Left renal pelvis (tissue), 4 donors: ENCODE measurements around the gene OAF. TPM values are rescaled to one million over a fixed set of nuclear protein-coding genes. Genes with fewer than 3 reads are reported as not detected.
"Not testable (repeated sequence)": the region's sequence is repeated elsewhere in the genome, so short reads cannot be mapped to it uniquely, and the experiment has no call there.

Source experiments
- DNase-seq, 4 donors: peaks; one replicate each; pipeline ENCODE4 v3.0.0-alpha.2; 2013; ENCODE audit warnings: low read depth in 4 of 4, low spot score in 3 of 4
- polyA plus RNA-seq, 4 donors: library from polyadenylated mRNA; unstranded; fragments of 120-200 nt; gene quantifications; one replicate each; pipeline ENCODE4 v1.2.1, GENCODE V29; 2013; ENCODE audit not compliant: insufficient read length in 4 of 4

The OAF gene
- polyA plus RNA-seq, 4 donors: 36.1 to 123 (median 42.5) TPM

DNA sequence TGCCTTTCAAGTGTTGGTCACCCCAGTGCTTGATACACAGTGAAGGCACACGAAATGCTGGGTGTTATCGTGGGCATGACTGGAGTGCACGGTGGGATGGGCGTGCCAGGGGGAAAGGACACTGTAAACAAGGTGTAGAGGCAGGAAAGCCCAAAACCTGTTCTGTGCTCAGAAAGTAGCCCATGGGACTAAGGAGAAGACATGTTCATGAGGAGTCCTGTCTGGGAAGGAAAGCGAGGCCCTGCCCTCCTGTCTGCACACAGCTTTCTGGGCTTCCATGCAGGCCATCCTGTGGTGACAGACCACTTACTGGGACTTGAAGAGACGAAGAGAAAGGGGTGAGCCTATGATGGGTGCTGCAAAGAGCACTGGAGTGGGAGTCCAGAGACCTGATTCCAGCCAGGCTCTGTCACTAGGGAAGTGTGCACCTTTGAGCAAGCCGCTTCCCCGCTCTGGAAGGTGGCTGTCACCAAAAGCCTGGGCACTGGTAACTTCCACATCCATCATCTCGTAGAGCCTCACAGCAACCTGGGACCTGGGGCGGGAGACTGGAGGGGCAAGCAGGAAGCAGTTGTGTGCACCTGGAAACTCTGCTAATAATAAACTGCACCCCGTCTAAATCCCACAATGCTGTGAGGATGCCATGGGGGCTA, 28.3 kb downstream of the OAF start:
- DNase-seq: no peak

DNA sequence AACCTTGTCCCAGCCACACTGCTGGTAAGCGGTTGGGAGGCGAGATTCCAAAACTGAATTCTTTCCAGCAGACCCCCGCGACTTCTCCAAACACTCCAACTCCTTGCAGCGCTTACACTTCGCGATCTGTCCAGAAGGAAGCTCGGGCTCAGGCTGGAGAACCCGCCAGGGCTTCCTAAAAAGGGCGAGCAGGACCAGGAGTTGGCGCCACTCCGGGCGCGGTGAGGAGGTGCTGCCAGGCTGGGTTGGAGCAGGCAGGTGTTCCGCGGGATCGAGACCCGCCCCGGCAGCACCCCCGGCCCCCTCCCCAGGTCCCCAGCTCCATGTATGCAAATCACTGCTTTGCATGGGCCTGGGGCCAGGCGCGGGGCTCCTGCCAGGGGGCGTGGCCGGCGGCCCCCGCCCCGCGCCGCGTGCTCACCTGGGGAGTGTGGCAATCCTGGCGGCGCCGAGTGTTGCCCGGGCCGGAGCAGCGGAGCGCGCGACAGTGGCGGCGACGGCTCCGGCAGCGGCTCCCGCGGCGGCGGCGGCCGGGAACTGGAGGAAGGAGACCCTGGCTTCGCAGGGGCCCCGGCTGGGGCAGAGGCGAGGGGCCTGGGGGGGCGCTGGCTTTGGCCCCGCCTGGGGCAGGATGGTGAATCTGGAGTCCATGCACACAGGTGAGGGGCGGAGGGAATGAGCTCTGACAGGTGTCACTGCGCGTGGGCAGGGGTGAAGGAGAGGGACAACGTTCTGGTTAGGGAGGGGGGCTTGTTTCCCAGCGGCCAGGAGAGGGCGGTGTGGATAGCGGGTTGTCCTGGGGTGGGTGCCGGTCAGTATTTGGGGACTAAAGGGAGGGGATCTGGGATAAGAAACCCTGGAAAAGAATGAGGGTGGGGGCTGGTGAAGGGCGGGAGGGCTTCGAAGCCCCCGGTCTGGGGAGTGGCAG, 29.1 kb downstream of the OAF start, which contains the start of gene POU2F3:
Gene POU2F3, plus strand, starts transcription at position 428 of the 928 bp plus-strand sequence. Its CDS starts 204 bp downstream, at position 632.
- DNase-seq: no peak

DNA sequence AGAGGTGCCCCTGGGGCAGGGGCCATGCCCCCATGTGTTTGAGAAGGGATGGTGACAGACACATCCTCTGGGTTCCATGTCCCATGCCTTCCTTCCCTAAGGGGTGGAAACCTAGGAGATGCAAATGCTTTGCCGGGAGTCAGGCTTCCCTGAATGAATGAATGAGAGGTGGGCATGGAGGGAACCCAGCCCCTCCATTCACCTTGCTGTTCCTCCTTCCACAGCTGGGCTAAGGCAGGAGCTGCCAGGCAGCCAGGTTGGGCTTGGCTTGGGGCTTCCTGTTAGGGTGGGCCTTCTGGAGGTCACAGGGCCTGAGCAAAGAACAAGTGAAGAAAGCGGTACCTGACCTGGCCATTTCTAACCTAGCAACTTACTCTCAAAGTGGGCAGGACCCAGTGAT, 30.0 kb downstream of the OAF start:
- no peak for DNase-seq

DNA sequence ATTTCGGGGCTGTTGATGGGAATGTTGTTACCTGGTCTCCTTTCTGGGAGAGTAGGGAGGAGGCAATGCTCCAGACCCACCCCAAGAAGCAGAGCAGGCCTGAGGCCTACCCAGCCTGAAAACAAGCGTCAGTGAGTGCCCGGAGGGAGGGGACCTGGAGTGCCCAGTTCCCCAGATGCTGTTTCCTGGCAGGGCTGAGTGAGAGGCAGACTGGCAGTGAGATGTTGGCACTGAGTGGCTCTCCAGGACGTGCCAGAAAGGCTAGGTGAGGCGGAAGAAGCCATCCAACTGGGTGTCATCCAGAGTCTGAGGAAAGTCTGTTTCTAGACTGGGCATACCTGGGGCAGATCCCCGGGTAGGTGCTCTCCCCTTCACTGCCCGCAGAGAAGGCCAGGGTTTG, 30.4 kb downstream of the OAF start:
- no peak for DNase-seq

DNA sequence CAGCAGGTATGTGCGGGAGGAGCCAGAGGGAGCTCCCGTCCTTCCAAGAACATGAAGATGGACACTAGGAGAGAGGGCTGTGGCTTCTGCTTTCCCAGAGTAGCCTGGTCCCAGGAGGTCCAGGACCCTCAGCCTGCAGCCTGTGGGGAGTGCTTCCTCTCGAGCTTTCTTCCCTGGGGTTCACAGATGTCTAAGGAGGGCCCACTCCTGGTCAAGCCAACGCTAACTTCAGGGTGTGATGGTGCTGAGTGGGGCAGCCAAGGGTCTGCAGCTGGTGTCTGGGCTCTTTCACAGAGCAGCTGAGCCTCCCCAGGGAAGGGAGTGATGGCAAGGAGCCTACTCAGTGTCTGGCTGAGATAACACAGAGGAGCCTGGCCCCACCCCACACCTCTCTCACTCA, 32.4 kb downstream of the OAF start:
- no peak for DNase-seq

DNA sequence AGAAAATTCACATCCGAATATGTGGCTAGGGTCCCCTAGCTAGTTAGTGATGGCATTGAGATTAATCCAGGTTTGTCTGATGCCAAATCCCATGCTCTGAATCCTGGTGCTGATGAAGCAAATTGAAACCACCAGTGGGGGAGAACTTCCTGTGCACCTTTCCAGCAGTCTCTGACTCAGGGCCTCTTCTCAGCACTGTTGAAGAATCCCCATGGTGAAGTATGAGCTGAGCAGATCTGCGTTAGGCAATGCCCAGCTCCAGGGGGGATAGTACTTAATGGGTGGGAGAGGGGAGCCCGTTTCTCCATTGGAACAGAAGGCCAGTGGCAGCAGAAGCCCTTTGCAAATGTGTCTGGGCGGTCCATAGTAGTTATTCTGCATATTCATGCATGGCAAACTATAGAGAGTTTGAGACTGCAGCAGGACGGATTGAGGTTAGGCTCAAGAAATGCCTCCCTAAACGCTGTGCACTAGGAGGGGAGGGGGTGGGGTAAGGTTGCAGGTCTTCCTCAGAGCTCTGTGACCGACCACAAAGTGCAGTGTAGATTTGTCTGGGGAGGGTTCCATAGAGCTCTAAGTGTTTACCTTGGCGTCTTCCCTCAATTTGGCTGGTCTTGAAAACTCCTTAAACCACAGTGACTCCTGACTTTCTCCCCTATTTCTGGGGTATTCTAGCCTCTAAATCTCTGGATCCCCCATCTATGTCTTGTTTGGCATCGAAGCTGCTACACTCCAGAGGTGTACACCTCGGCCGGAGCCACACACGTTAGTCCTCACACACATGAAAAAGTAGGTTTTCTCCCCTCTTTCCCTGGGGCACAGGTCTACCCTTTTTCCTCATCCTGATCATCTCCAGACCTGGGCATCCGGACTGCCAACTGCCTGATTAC, 33.9 kb downstream of the OAF start:
- no peak for DNase-seq

DNA sequence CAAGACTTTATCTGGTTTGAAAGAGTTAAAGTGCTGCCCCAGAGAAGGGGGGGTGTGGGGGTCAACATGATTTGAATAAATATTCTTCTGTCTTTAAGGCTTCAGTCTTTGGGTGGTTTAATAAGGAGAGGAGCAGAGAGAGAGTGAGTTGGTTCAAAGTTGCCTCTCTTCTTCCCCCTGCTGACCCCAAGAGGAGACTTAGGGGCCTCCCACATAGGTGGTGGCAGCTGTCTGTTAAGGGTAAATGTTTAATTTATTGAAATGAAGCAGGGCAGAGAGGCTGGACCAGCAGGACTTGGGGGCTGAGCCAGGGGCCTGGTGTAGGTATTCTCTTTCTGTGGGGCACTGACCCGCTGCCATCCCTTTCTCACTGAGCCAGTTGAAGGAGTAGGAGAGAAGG, 34.6 kb downstream of the OAF start:
- DNase-seq: no peak

DNA sequence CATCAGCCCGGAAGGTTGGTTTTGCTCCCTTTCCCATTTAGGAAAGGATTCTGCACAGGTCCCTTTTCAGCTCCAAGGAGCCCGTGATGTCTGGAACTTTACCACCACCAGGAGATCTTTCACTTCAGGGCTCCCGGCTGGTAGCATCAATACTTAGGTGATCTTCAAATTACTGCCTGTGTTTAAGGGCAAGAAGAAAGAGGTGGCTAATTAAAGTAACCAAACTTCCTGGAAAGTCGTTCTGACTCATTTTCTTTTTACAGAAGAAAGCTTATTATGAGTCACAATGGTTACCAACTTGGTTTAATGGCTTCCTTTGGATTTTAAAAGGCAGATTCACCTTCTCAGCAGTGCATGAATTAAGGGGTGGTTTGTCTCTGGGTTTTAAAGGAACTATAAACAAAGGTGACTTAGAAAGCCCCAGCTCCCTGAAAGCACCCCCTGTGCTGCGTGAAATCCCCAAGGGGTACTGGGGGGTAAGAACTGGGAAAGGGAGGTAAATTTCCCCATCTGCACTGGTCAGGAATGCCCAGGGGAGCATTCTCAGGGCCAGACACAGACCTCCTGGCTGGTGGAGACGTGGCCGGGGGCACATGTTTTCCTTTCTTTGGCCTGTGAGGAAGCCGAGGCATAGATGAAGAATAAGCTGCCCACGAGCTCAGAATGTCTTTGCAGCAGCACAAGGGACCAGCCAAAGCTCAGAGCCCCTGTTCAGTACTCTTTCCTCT, 37.9 kb downstream of the OAF start:
- DNase-seq: no peak

DNA sequence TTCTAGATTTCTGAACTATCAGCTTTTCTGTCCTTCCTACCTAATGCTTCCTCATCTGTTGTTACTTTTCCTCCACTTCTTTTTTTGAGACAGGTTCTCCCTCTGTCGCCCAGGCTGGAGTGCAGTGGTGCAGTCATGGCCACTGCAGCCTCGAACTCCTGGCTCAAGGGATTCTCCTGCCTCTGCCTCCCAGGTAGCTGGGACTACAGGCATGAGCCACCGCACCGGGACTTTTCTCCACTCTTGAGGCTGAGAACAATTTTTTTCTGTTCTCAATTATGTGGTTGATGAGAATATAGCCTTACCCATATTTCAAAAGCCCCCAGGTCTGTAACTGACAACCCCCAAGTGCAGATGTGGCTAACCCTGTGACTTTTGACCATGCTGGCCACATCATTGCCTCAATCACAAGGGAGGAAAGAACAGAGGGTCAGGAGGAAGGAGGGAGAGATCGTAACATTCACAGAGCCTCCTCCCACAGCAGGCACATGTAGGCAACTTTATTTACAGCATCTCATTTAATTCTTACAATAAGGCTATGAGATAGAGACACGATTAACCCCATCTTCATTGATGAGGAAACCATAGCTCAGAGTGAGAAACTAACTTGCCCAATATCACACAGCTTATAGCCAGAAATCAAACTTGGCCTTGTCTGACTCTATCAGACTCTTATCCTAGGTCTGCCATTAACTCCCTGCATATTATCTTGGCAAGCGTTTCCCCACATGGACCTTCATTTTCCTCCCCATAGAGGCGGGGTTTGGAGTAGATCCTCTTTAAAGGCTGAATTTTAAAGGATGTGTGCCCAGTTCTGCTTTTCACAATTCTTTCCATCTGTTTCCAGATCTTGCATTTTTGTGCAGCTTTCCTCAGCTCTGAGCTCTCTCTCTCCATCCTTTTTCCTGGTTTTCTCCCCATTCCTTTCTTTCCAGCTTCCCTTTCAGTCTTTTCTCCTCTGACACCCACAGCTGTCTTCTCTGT, 38.7 kb downstream of the OAF start:
- DNase-seq: no peak

DNA sequence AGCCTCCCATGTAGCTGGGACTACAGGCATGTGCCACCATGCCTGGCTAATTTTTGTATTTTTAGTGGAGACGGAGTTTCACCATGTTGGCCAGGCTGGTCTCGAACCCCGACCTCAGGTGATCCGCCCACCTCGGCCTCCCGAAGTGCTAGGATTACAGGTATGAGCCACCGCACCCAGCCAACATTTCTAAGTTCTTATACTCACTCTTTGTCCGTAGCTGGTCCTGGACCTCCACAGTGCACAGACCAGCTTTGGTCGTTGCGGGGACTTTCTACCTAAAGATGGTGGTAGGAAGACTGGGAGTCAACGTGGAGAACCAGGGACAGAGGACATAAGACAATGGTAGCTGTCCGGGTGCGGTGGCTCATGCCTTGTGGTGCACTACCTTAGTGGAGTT, 42.5 kb downstream of the OAF start:
- DNase-seq: not testable (repeated sequence)

DNA sequence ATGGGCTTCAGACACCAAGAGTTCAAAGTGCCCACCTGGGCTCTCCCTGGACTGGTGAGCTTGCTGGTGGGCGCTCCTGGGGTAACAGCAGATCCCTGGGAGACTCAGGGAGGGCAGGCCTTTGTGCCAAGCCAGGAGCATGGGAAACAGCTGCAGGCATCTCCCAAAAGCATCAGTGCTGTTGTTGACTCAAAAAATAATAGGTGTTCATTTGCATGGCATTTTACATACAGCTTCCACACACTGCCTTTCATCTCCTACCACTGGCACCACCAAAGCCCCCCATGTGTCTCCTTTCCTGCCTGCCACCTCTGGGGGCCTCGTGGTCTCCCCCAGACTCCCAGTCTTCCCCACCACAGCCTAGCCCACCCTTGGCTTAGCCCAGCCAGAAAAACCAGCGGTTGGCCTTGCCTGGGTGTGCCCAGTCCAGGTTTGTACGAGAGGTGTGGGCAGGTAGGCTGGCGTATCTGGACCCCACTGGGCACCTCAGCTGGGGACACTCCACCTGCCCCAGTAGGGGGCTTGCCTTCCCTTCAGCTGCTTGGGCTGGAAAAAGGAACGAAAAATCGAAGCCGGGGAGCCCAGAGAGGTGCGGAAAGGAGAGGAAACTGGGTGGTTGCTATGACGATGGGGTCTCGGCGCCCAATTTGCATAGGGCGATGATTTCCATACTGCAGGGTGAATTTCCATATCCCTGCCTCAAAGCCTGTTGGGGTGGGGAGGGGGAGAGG, 44.1 kb downstream of the OAF start:
- DNase-seq: peak in 1 of 4 donors; percentile 33

DNA sequence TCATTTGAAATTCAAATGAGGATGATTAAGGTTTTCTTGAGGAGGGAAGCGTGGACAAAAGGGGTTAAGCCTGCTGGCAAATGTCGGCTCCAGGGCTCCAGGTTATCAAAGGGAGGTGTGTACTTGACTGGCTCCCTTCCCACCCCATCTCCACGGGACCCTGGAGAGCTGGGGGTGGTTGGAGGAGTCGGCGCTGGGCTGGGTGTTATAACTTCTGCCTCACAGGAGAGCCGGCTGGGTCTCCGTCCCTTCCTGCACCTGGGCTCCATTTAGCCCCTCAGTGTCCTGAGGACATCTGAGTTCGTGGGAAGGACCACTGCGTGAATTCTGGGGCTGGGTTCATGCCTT, 44.7 kb downstream of the OAF start:
- DNase-seq: no peak

DNA sequence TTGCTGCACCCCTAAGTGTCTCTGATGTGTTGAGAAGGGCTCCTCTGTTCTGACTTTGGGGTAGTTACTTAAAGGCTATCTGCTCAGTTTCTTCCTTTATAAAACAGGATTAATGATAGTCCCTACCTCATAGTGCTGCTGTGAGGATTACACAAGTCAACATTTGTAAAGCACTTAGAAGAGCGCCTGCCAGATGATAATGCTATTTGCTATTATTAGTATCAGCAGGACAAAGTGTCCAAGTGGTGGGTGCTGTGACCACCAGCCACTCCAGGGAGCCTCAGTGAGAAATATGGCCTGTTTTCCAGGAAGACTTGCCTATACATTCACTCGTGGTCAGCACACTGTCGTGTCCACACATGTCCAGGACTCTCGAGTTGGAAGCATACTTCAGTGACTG, 45.3 kb downstream of the OAF start:
- DNase-seq: no peak

DNA sequence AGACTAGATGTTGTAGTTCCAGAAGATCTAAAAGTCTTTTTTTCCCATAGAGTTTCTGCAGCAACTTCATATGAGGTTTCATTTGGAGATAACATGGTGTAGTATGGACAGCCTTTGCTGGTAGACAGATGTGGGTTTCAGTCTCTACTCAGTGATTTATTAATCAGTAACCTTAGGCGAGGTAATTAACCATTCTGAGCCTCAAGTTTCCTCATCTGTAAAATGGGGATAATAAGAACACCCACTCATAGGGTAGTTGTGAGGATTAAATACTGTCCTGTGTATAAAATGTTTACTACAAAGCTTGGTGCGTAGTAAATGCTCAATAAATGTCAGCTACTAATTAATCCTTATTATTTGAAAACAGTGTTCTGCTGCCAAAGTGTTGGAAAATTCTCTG, 45.9 kb downstream of the OAF start:
- DNase-seq: no peak

DNA sequence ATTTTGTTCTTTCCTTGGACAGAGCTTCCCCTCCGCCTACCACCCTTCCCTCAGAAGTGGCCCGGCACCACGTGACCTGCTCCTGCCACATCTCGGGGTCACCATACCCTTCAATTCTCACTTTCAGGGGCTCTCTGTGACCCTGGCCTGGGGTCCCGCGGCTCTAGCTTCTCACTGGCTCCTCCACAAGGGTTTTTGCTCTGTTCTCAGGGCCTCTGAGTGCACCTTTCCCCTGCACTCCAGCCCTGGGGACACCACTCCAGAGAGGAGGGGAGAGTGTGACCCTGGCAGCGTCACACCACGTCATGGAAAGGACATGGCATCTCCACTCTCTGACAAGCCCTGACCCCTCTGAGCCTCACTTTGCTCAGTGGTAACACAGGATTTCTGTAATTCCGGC, 46.5 kb downstream of the OAF start:
- DNase-seq: no peak

DNA sequence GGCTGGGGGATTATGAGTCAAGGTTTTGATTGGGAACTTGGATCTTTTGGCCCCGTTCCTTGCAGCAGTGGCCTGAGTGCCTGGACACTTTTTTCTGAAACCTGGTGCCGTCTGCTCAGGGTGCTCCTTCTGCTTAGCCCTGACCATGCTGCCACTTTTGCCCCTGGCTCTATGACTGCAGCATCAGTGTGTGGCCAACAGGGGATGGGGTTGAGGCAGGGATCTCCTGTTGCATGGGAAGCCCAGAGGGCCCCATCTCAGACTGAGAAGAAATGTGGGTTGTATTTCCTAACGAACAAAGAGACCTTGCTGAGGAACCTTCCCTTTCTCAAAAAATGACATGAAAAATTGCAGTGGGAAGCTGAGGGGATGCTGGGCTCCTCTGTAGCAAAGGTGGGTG, 47.8 kb downstream of the OAF start:
- no peak for DNase-seq

DNA sequence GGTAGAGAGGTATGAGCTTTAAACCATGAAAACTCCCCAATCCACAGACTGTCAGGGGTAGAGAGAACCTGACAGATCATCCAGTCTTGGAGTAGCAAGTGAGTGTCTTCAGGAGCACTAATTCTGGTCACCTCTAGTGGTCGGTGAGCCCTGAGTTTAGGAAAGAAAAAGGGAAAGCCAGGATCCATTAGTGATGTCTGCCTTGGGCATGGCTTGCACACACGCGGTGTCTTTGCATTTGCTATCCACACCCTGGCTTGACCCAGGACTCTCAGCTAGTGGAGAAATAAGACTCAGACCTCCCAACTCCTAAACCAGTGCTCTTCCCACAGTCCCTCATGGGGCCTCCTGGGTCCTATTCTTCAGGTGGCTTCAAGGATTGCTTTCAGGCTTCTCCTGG, 48.4 kb downstream of the OAF start:
- DNase-seq: no peak

DNA sequence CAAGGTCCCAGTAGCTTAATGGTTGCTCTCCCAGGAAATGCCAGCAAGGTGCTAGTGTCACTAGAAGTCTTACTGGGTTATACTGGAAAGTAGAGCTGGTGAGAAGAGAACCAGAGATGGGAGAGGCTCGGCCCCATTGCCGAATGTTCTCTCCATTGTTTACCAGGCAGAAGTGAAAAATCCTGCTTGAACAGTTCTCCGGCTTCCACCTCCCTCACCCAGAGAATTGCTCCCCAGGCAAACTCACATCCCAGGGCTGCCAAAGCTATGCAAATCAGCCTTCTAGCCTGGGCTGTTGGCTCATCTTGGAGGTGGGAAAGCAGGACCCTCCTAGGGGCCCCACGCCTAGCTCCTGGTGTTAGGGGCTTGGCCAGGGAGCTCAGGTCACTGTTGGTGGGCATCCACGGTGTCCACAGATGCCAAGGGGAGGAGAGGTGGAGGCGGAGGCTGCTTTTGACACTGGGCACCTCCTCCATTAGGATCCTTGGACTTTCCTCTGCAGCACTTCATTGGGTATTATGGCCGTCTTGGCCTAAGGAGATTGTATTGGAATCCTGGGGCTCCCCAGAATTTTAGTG, 49.2 kb downstream of the OAF start:
- DNase-seq: no peak
